KMS-11 (cell line): ENCODE data around the gene ELMOD2.
A peak's percentile ranks its signal among the peaks of the same experiment; 100 is the strongest.

Experiments used
- H2AFZ ChIP-seq: fragments of 200-600 bp; sonication (generic); 2 replicates; pipeline ENCODE4 v1.6.1; 2016; ENCODE audit warnings: antibody characterized with exemption, mixed run types, low read depth
- H3K27ac ChIP-seq: fragments of 200-600 bp; sonication (generic); 2 replicates; pipeline ENCODE4 v1.6.1; 2016; ENCODE audit warnings: mild to moderate bottlenecking, mixed run types
- H3K27me3 ChIP-seq: fragments of 200-600 bp; sonication (generic); 2 replicates; pipeline ENCODE4 v1.6.1; 2017; ENCODE audit warnings: mild to moderate bottlenecking, low read depth, mixed run types, moderate library complexity; ENCODE audit not compliant: insufficient read depth
- H3K36me3 ChIP-seq: fragments of 200-600 bp; sonication (generic); 2 replicates; pipeline ENCODE4 v1.6.1; 2017; ENCODE audit warnings: mild to moderate bottlenecking, mixed run types; ENCODE audit not compliant: insufficient read depth
- H3K4me1 ChIP-seq: fragments of 200-600 bp; sonication (generic); 2 replicates; pipeline ENCODE4 v1.6.1; 2016; ENCODE audit warnings: mild to moderate bottlenecking, low read depth, mixed run types; ENCODE audit not compliant: poor library complexity, severe bottlenecking
- H3K4me2 ChIP-seq: fragments of 200-600 bp; sonication (generic); 2 replicates; pipeline ENCODE4 v1.7.0; 2016; ENCODE audit warnings: mild to moderate bottlenecking, mixed run types
- H3K4me3 ChIP-seq: fragments of 200-600 bp; sonication (generic); IDR thresholded peaks from 2 replicates; pipeline ENCODE4 v1.6.1; 2017; ENCODE audit warnings: low read depth, low read length, mixed read lengths; ENCODE audit not compliant: insufficient read depth
- H3K79me2 ChIP-seq: fragments of 200-600 bp; sonication (generic); 2 replicates; pipeline ENCODE4 v1.6.1; 2016; ENCODE audit warnings: low read depth, mixed run types; ENCODE audit not compliant: insufficient read depth
- H3K9ac ChIP-seq: fragments of 200-600 bp; sonication (generic); 2 replicates; pipeline ENCODE4 v1.6.1; 2016; ENCODE audit warnings: mild to moderate bottlenecking, mixed run types
- H4K20me1 ChIP-seq: fragments of 200-600 bp; sonication (generic); 2 replicates; pipeline ENCODE4 v1.6.1; 2016; ENCODE audit warnings: mild to moderate bottlenecking, mixed run types; ENCODE audit not compliant: insufficient read depth
- TF ChIP-seq, protein P1 (sequence below): fragments of 200-600 bp; sonication (generic); conservative IDR thresholded peaks from 2 replicates; pipeline ENCODE4 v1.6.1; 2017; ENCODE audit warnings: low read depth, mild to moderate bottlenecking, antibody characterized with exemption, low read length, moderate library complexity, mixed read lengths

The ELMOD2 gene

DNA sequence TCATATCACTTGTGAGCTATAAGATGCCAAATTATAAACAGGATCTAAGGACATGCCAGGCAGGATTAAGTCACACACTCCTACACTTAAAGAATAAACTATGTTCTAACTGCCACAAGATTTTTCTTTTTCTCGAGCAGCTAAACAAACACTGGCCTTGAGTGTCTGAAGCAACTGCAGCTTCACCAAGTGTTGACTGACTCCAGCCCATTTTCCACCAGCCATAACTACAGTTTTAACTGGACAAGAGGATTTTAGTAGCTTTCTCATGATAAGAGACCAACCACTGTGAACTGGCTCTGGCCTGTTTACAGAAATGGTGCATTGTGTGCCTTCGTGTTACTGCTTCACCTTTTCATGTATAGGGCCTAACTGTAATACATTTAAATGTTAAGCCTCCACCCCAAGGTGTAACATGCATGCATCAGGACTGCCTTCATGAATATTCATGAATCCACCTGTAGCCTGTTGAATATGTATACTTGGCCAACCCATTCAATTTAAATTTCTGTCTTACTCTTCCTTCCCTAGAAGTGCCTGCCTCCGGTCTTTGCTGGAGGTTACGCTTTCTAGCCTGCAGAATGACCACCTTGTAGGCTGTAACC, 34.0 kb downstream of the ELMOD2 start:
- Histone ChIP-seq H3K4me3 (no peak overlapping the region), H3K27me3 (no peaks in the 10 kb centered on the region), H3K27ac (no peak overlapping the region), H3K79me2 (no peaks in the 10 kb centered on the region), H3K4me2 (peak overlapping the region; percentile 58; the same call in 1 of the 2 replicates), H3K36me3 (no peaks in the 10 kb centered on the region), H4K20me1 (no peaks in the 10 kb centered on the region), H3K4me1 (peaks cover 35% of the 10 kb centered on the region), H3K9ac (no peak overlapping the region), H2AFZ (no peak overlapping the region)
- TF ChIP-seq, protein P1, sequence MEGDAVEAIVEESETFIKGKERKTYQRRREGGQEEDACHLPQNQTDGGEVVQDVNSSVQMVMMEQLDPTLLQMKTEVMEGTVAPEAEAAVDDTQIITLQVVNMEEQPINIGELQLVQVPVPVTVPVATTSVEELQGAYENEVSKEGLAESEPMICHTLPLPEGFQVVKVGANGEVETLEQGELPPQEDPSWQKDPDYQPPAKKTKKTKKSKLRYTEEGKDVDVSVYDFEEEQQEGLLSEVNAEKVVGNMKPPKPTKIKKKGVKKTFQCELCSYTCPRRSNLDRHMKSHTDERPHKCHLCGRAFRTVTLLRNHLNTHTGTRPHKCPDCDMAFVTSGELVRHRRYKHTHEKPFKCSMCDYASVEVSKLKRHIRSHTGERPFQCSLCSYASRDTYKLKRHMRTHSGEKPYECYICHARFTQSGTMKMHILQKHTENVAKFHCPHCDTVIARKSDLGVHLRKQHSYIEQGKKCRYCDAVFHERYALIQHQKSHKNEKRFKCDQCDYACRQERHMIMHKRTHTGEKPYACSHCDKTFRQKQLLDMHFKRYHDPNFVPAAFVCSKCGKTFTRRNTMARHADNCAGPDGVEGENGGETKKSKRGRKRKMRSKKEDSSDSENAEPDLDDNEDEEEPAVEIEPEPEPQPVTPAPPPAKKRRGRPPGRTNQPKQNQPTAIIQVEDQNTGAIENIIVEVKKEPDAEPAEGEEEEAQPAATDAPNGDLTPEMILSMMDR = no peak

DNA sequence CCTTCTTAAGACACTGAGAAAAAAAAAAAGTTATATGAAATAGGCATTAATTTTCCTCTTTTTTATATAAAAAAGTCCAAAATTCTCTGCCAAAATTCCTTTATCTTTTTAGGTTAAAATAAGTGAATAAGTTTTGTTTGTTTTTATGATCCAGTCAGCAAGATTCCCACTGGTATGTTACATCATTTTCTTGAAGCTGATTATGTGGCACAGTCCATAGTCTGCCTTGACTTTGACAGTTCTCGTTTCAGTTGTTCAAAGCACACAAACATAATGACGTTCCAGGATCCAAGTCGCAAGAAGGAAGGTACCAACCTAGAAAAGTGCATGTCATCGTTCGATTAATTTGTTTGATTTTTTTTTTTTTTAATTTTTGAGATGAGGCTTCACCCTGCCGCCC, 35.7 kb downstream of the ELMOD2 start:
- Histone ChIP-seq H3K27ac (no peak overlapping the region), H3K4me2 (no peak overlapping the region), H3K27me3 (no peaks in the 10 kb centered on the region), H4K20me1 (no peaks in the 10 kb centered on the region), H3K4me1 (peaks cover 35% of the 10 kb centered on the region), H3K36me3 (no peaks in the 10 kb centered on the region), H3K79me2 (no peaks in the 10 kb centered on the region), H3K9ac (no peak overlapping the region), H2AFZ (no peak overlapping the region), H3K4me3 (no peak overlapping the region)
- TF ChIP-seq, protein P1 = no peak

DNA sequence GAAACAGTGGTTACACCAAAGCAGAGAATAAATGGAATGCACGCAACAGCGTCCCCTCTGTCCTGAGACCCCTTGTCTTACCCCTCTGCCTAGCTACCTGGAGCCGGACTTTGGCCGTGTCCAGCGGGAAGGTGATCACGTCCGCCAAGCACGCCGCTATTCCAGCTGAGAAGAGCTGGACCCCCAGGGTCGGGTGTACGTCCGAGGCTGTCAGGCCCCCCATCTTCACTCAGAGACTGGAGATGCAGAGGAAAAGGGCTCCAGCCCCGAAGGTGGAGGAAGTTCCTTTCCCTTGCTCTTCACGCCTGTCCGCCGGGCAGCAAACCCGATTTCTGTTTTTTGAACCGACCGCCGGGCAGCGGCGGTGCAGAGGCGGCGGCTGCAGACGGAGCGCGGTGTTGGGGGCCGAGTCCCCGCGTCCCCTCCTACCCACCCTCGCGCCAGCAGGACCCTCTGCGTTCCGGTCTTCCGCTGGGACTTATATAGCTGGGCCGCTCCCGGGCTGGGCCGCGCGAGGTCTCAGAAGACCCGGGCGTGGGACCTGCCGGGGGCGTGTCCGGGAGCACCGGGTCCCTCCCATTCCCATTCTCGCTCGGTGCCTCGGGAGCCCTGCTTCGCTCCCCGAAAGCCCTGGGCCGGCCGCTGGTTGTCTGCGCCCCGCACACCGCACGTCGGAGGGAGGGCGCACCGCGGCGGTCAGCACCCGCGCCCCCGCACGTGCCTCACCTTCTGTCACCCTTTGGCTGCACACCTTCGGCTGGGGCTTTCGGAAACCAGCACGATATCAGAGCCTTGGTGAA, 44.7 kb downstream of the ELMOD2 start, which contains the start of gene UCP1:
UCP1 (minus strand) TSS at position 455 of the 800 bp plus-strand sequence; CDS start at position 223, 232 bp downstream.
- TF ChIP-seq, protein P1 = no peak
- no peak within 1 kb of the TSS for H3K4me3 ChIP-seq
- no peaks in the 10 kb centered on the region for H3K27me3 ChIP-seq
- H3K36me3 ChIP-seq = no peaks in the 10 kb centered on the region
- H3K4me2 ChIP-seq = no peak within 1 kb of the TSS
- no peak within 1 kb of the TSS for H3K27ac ChIP-seq
- no peak within 1 kb of the TSS for H2AFZ ChIP-seq
- no peaks in the 10 kb centered on the region for H3K4me1 ChIP-seq
- no peaks in the 10 kb centered on the region for H4K20me1 ChIP-seq
- H3K9ac ChIP-seq = no peak within 1 kb of the TSS
- H3K79me2 ChIP-seq = no peaks in the 10 kb centered on the region

DNA sequence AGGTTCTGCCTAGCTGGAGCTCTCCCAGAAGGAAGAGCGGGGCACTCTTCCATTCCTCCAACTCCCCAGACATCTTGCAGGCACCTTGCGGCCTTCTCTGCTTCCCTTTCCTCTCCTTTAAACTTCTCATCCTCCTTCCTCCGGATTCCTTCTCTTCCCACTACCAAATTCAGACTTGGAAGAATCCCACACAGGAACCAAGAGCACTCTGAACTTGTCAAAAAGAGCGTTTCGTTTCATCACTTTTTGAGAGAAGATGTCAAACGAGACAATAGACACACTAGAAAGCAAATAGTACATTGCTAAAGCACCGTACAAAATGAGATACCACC, 45.3 kb downstream of the ELMOD2 start:
- Histone ChIP-seq H3K79me2 (no peaks in the 10 kb centered on the region), H3K27me3 (no peaks in the 10 kb centered on the region), H3K4me3 (no peak overlapping the region), H3K4me1 (no peaks in the 10 kb centered on the region), H3K36me3 (no peaks in the 10 kb centered on the region), H4K20me1 (no peaks in the 10 kb centered on the region), H3K9ac (no peak overlapping the region), H3K27ac (no peak overlapping the region), H2AFZ (no peak overlapping the region), H3K4me2 (no peak overlapping the region)
- TF ChIP-seq, protein P1 = no peak
